Right lobe of liver (tissue), 6 donors: ENCODE data around the gene CFAP20DC. TPM values are rescaled to one million over a fixed set of nuclear protein-coding genes. Genes with fewer than 3 reads are reported as not detected.

Experiments
- ATAC-seq, 4 donors: fragments of 200-7000 bp; cut with Tn5 transposase; one replicate each; pipeline ENCODE4 v1.9.1; 2020; ENCODE audit warnings: mild to moderate bottlenecking in 4 of 4, moderate library complexity in 4 of 4
- DNase-seq, 3 donors: peaks; one replicate each; pipeline ENCODE4 v3.0.0-alpha.2; 2020
- H3K27ac ChIP-seq, 3 donors: fragments of 200-600 bp; one replicate each; pipeline ENCODE4 v1.8.0; 2022
- H3K27me3 ChIP-seq, 2 donors: fragments of 200-600 bp; one replicate each; pipeline ENCODE4 v1.8.0; 2022
- H3K36me3 ChIP-seq, 4 donors: fragments of 200-600 bp; sonication (generic) in 1 of 4; one replicate each; pipeline versions ENCODE4 v1.5.1 to v1.8.0; 2017 to 2022; ENCODE audit warnings: control low read depth in 1 of 4
- H3K4me1 ChIP-seq, 4 donors: fragments of 200-600 bp; sonication (generic) in 1 of 4; one replicate each; pipeline versions ENCODE4 v1.5.1 to v1.8.0; 2017 to 2022; ENCODE audit warnings: control low read depth in 1 of 4
- H3K4me3 ChIP-seq, 3 donors: fragments of 200-600 bp; one replicate each; pipeline ENCODE4 v1.8.0; 2022
- H3K9me3 ChIP-seq, 4 donors: fragments of 200-600 bp; sonication (generic) in 1 of 4; one replicate each; pipeline versions ENCODE4 v1.5.1 to v1.8.0; 2017 to 2022; ENCODE audit warnings: control low read depth in 1 of 4
- CTCF ChIP-seq, 4 donors: fragments of 200-600 bp in 3 of 4; fragments of 450-650 bp in 1 of 4; IDR thresholded peaks; one replicate each; pipeline versions ENCODE4 v1.5.1 to v1.8.0; 2016 to 2022; ENCODE audit warnings: antibody characterized with exemption in 4 of 4, mild to moderate bottlenecking in 2 of 4
- POLR2A ChIP-seq: fragments of 450-650 bp; IDR thresholded peaks from one replicate; pipeline ENCODE4 v1.6.1; 2017; ENCODE audit warnings: antibody characterized with exemption, mild to moderate bottlenecking
- WGBS: methylation state at CpG from one replicate; pipeline ENCODE4 v1.1.6; 2018; ENCODE audit warnings: low coverage, low lambda C conversion rate; ENCODE audit not compliant: insufficient coverage; ENCODE audit errors: missing lambda C conversion rate; 5-methylcytosine and 5-hydroxymethylcytosine counted together
- intact Hi-C, 2 donors: fragments of 100-400 bp; cut with DNase I; formaldehyde crosslinking; loops; one replicate each; pipeline versions ENCODE4 v1.11.2 to v1.14.1; 2022
- total RNA-seq, 6 experiments: library from RNA; depleted of rRNA in 2 of 6; stranded (reverse); fragments of >200 nt in 2 of 6; fragmentation: NEBNext Ultra II Directional in 3 of 6; extraction: Animal tissue kit (Norgen Biotek cat#: 25700) in 3 of 6; gene quantifications; one replicate each; pipeline versions ENCODE4 v1.1.0 to v1.2.4, GENCODE V29; 2016 to 2023
- donor health status: DM: no; HTN: yes; CAD: no.
- donor health status: DM: no; HTN: no; CAD: no.
- donor health status: DM: no; HTN: no; CAD: no.
- donor health status: DM: no; HTN: yes; CAD: no.
- donor health status: DM: no; HTN: yes; CAD: no.

Gene CFAP20DC
- total RNA-seq, 6 experiments from 2014 or later = 0.67 to 2.7 (median 1.5) TPM

- no peak for ATAC-seq
- H3K4me1 ChIP-seq = no peaks in the 10 kb centered on the region
- no peak overlapping the region for H3K27ac ChIP-seq
- H3K9me3 ChIP-seq = no peaks in the 10 kb centered on the region
- intact Hi-C loops = no loop called here
- TF ChIP-seq CTCF (IDR thresholded peaks at IDR 0.05) = no peak
- no peak for TF ChIP-seq POLR2A
- DNase-seq = no peak
- H3K36me3 ChIP-seq = no peaks in the 10 kb centered on the region
- WGBS = no CpG with 5 or more reads among the region's 3 CpGs
- H3K27me3 ChIP-seq = no peaks in the 10 kb centered on the region
- no peak overlapping the region for H3K4me3 ChIP-seq
Measured at GRCh38 chr3:58962816-58963215, 87.0 kb downstream of the CFAP20DC start.

- no peak overlapping the region for H3K27ac ChIP-seq
- no peaks in the 10 kb centered on the region for H3K9me3 ChIP-seq
- WGBS = 51% methylated on average over 2 of the region's 2 CpGs
- intact Hi-C loops = no loop called here
- DNase-seq = no peak
- no peak for ATAC-seq
- H3K4me3 ChIP-seq = no peak overlapping the region
- H3K4me1 ChIP-seq = no peaks in the 10 kb centered on the region
- no peaks in the 10 kb centered on the region for H3K36me3 ChIP-seq
- no peaks in the 10 kb centered on the region for H3K27me3 ChIP-seq
- TF ChIP-seq POLR2A (no peak), CTCF (IDR thresholded peaks at IDR 0.05) (no peak)
Measured at GRCh38 chr3:58962040-58962651, 87.7 kb downstream of the CFAP20DC start.

GRCh38 chr3:58955308-58955707 is 94.5 kb downstream of the CFAP20DC start:
- no peaks in the 10 kb centered on the region for H3K9me3 ChIP-seq
- no peak for ATAC-seq
- H3K27ac ChIP-seq = no peak overlapping the region
- no peaks in the 10 kb centered on the region for H3K4me1 ChIP-seq
- DNase-seq = no peak
- no peak for TF ChIP-seq CTCF (IDR thresholded peaks at IDR 0.05)
- TF ChIP-seq POLR2A = no peak
- H3K4me3 ChIP-seq = no peak overlapping the region
- intact Hi-C loops = no loop called here
- WGBS = 94% methylated on average over 2 of the region's 2 CpGs
- H3K27me3 ChIP-seq = no peaks in the 10 kb centered on the region
- H3K36me3 ChIP-seq = no peaks in the 10 kb centered on the region

- no peaks in the 10 kb centered on the region for H3K4me1 ChIP-seq
- H3K27ac ChIP-seq = no peak overlapping the region
- H3K9me3 ChIP-seq = no peaks in the 10 kb centered on the region
- 78% methylated on average over 1 of the region's 1 CpG for WGBS
- H3K36me3 ChIP-seq = no peaks in the 10 kb centered on the region
- no peaks in the 10 kb centered on the region for H3K27me3 ChIP-seq
- intact Hi-C loops = no loop called here
- H3K4me3 ChIP-seq = no peak overlapping the region
- ATAC-seq (no peak), DNase-seq (no peak)
- TF ChIP-seq POLR2A (no peak), CTCF (IDR thresholded peaks at IDR 0.05) (no peak)
Measured at GRCh38 chr3:58953288-58953687, 96.5 kb downstream of the CFAP20DC start.
